Measurements from ENCODE around the gene WNT9A.

DNA sequence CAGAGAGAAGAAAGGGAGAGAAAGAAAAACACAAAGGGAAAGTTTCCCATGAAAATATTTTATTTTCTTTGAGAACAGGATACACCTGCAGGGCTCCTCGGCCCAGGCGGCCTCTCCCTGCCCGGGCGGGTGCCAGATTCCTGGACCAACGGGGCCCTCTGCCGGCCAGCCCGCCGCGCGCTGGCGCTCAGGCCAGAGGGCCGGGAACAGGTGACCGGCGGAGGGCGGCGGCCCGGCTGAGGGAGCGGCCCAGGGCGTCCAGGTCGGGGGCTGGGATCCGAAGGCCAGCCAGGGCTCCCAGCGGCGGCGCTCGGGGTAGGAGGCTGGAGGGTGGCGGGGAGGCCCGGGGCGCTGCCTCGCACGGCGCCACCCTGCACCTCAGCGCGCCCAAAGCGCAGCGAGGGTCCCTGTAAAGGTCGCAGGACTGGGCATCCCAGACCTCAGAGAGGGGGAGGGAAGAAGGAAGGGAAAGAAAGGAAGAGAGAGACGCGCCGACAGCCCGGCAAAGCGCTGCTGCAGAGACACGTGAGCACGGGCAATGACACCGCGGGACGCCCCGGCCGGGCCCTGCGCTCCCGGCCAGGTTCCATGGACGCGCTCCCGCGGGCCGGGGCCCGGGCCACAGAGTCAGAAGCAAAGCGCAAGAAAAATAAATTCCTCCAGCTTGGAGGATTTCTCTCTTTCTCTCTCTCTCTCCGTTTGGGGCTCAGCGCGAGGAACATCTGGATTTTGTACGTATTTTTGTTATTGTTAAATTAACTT, 927 bp downstream of the WNT9A start:
- no peak for TF ChIP-seq GATA2 (IDR thresholded peaks at IDR 0.05; ENCODE audit: low read depth, low read length)
- TF ChIP-seq GATA3 (IDR thresholded peaks at IDR 0.05; ENCODE audit: low read depth, low read length), result no peak

All from SH-SY5Y (cell line).